Activated CD4-positive, alpha-beta T cell treated with anti-CD3 and anti-CD28 coated beads, Interleukin-2, amount 50 U/mL, for 16 hours (primary cell): ENCODE measurements around the gene FASTK.
A peak's percentile ranks its signal among the peaks of the same experiment; 100 is the strongest.

Experiments
- DNase-seq: peaks from one replicate; pipeline ENCODE4 v3.0.0-alpha.2; 2020

The FASTK gene

GRCh38 chr7:151080522-151081169, at the start of gene FASTK:
Gene FASTK (minus strand): TSS chr7:151080809. CDS start chr7:151080766, 43 bp downstream.
- DNase-seq = peak; percentile 91

- no peak for DNase-seq
Measured at GRCh38 chr7:151129960-151130591, 49.5 kb upstream of the FASTK start.

GRCh38 chr7:151129117-151129959, 48.7 kb upstream of the FASTK start:
- no peak for DNase-seq

- DNase-seq = no peak
Measured at GRCh38 chr7:151128716-151129115, 48.1 kb upstream of the FASTK start.

DNA sequence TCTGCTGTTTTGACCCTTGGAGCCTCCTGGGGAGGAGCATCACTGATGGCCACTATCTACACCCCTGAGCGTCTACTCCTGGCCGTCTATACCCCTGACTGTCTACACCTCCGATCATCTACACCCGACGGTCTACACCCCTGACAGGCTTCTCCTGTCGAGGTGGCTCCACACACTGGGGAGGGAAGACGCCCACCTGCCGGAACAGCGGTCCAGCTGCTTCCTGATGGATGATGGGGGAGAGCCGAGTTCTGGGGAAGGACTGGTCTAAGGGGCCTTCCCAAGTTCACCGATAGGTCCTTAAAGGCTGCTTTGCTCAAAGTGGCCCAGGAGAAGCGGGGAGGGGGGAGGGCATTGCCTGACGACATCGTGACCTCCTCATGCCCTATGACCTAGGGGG, 47.5 kb upstream of the FASTK start:
- DNase-seq = no peak

DNA sequence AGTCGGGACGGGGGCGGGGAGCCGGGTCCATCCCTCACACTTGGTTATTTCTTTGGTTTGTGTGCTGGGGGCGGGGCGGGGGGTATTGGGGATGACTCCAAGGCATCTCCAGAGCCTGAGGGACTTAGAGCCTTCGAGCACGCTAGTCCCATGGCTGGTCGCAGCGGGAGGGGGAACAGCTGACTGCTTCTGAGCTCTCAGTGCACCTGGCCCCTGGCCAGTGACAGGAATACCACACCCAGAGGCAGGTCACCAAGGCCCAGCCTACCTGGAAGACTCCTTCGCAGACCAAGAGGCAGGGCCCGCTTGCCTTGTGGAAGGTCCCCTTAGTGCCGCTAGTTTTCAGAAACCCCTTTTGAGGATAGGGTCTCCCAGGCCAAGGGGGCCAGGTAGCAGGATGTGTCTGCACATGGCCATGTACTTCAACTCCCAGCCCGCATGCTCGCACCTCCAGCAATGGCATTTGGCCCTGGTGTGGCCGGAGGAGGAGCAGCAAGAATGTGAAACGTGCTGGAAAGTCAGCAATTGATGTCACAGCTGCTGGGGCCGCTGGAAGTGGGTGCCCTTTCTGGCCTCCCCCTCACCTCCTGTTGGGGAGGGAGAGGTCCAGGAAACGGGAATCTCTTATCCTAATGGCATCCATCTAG, 46.0 kb upstream of the FASTK start:
- no peak for DNase-seq

GRCh38 chr7:151125846-151126481, 45.4 kb upstream of the FASTK start:
- DNase-seq = no peak

- no peak for DNase-seq
Measured at GRCh38 chr7:151125470-151125845, 44.8 kb upstream of the FASTK start.

DNA sequence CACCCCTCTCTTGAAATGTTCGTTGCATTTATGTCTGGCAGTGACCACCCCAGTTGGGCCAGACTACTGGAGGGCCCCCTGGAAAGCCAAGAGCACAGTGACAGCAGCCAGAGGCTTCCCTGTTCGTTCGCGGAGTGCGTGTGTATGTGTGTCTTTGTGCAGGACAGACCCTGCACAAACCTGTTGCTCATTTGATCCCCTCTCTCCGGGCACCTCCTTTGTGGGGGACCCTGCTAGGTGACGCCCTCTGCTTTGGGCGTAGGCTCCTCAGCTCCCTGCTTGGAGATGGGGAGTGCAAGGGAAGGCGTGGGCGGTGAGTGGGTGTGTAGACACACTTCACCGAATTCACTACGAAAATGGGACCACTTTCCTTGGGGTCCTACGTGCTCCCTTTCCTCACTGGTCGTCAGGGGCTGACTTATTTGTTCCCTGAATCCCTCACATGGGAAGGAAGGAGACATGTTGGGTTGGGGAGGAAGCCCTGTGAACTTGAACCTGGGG, 44.3 kb upstream of the FASTK start:
- DNase-seq = no peak

GRCh38 chr7:151124481-151124880, 43.9 kb upstream of the FASTK start:
- DNase-seq = no peak

GRCh38 chr7:151123822-151124464, 43.3 kb upstream of the FASTK start:
- peak; percentile 83 for DNase-seq

- DNase-seq = no peak
Measured at GRCh38 chr7:151123158-151123821, 42.7 kb upstream of the FASTK start.

- DNase-seq = no peak
Measured at GRCh38 chr7:151122796-151123157, 42.2 kb upstream of the FASTK start.

- no peak for DNase-seq
Measured at GRCh38 chr7:151122276-151122675, 41.7 kb upstream of the FASTK start.

DNA sequence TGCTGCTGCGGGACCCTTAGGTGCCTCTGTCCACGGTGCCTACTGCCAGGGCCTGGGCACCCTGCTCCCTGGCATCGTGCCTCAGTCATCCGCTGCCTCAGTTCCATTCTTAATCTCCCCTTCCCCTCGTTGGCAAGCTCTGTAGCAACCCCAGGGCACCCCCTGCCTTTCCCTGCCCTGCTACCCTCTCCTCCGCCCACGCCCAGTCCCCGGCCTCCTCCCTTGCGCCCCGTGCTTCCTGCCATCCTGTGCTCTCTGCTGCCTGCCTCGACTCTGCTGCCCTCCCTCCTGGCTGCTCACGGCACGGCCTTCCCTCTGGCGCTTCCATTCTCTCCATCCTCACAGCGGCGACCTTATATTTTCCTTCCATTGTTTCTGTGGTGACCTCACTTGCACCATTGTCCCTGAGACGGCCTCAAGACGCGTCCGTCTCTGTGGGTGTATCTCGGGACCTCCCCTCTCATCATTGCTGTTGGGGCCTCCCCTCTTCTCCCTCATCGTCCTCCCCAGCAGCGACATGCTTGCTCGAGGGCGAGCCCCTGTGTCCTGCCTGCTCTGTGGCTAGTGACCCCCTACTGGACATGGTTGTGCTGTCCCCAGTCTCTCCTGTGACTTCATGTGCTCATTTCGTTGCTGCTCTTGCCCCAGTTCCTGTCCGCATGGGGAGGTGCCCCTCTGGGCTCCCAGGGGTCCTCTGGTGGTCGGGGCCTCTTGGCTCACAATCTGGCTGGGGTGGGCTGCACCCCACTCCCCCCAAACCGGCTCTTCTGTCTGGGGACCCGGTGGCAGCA, 41.0 kb upstream of the FASTK start:
- DNase-seq = no peak

- no peak for DNase-seq
Measured at GRCh38 chr7:151120896-151121295, 40.3 kb upstream of the FASTK start.

GRCh38 chr7:151119902-151120301, 39.3 kb upstream of the FASTK start:
- DNase-seq = no peak

DNA sequence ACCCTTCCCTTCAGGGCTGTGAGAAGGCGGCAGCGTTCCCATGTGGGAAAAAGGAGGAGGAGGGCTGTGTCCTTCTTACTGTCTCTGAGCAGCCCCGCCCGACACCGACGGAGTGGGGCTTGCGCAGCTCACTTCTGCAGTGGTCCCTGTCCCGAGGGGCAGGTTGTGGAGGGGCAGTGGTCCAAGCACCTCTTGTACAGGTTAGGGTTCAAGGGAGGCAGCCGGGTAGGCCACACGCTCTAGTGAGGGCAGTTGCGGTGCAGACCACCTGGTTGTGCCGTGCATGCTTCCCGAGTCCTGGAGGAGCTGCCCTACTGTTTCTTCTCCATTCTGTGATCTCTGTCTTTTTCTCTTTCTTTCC, 38.4 kb upstream of the FASTK start:
- no peak for DNase-seq

DNA sequence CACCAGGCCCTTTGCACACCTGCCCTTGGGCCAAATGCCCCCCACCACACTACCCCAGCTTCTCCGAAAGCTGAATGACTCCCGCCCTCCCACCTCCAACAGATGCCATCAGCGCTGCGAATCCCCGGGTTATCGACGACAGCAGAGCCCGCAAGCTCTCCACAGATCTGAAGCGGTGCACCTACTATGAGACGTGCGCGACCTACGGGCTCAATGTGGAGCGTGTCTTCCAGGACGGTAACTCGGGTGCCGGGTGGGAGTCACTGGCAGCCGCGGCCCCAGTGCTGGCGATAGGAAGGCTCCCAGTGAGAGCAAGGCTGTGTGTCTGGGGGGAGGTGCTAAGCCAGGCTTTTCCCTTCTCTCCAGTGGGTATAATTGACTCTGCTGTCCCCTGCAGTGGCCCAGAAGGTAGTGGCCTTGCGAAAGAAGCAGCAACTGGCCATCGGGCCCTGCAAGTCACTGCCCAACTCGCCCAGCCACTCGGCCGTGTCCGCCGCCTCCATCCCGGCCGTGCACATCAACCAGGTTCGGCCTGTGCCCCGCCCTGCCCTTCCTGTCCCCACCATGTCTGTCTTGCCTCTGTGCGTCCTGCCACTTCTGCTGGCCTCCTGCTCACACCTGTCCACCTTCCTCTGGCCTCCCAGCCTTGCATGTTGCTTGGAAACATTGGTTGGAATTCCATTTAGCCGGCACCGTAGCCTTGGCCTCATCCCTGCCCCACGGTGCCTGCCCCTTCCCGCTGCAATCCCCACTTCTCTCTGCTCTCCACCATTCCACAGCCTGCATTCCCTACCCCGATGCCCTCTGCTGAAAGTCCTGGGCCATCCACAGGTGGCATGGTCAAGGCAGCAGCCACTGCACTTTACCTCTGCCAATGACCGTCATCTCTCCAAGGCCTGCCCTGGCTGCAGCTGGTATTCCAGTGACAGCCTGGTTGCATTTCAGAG, 37.8 kb upstream of the FASTK start:
- no peak for DNase-seq

DNA sequence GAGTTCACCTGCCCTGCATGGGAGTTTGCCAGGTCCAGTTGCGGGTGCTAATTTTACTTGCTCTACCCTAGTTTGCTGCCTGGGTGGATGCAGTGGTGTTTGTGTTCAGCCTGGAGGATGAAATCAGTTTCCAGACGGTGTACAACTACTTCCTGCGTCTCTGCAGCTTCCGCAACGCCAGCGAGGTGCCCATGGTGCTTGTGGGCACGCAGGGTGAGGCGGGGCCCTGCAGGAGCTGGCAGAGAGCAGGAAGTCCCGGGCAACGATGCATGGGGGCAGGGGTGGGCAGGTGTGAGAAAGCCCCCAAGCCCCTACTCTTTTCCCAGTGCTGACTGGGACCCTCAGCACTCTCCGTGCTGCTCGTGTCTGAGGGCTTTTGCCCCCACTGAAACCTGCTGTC, 37.0 kb upstream of the FASTK start:
- DNase-seq = peak; percentile 17
